Adrenal gland (tissue), 5 donors: ENCODE data around the gene ZNF614.

Experiments
- CTCF ChIP-seq, 6 experiments: fragments of 450-650 bp in 4 of 6; fragments of 200-600 bp in 2 of 6; sonication (generic) in 1 of 6; IDR thresholded peaks; 1 replicate in 5 of 6; 2 replicates in 1 of 6; pipeline versions ENCODE4 v1.5.1 to v1.8.0; 2016 to 2021; ENCODE audit warnings: antibody characterized with exemption in 6 of 6, mild to moderate bottlenecking in 2 of 6, moderate library complexity in 1 of 6
- POLR2A ChIP-seq, 2 donors: fragments of 450-650 bp; IDR thresholded peaks; one replicate each; pipeline ENCODE4 v1.6.1; 2017; ENCODE audit warnings: antibody characterized with exemption in 2 of 2, mild to moderate bottlenecking in 2 of 2, moderate library complexity in 1 of 2
- donor health status: DM: no; HTN: no; CAD: no.

GRCh38 chr19:52070496-52070895 lies 42.3 kb upstream of the ZNF614 start:
- TF ChIP-seq CTCF (IDR thresholded peaks at IDR 0.05) (no peak), POLR2A (IDR thresholded peaks at IDR 0.05) (no peak)
